GM06990 (cell line): Measurements from ENCODE around the gene ANKRD52.
A peak's percentile ranks its signal among the peaks of the same experiment; 100 is the strongest.

ENCODE experiments used
- DNase-seq: peaks from one replicate; pipeline ENCODE4 v3.0.0-alpha.2; 2011; ENCODE audit not compliant: insufficient read length; ENCODE audit errors: extremely low read depth
- H3K27me3 ChIP-seq: replicated peaks from 2 replicates; pipeline ENCODE4 v1.6.0; 2011; ENCODE audit warnings: low read length; ENCODE audit not compliant: control insufficient read depth, insufficient read depth
- H3K36me3 ChIP-seq: 2 replicates; pipeline ENCODE4 v1.5.1; 2011; ENCODE audit warnings: low read length; ENCODE audit not compliant: control insufficient read depth, insufficient read depth
- H3K4me3 ChIP-seq: replicated peaks from 2 replicates; pipeline ENCODE4 v1.5.1; 2011; ENCODE audit warnings: low read depth, mild to moderate bottlenecking, control low read depth, low read length
- CTCF ChIP-seq: IDR thresholded peaks from 2 replicates; pipeline ENCODE4 v1.5.1; 2011; ENCODE audit warnings: low read length, control low read depth, mild to moderate bottlenecking, inconsistent platforms; ENCODE audit not compliant: insufficient read depth, poor library complexity, severe bottlenecking

The ANKRD52 gene

GRCh38 chr12:56258068-56258819, at the start of gene ANKRD52:
Gene ANKRD52 (minus strand): TSS chr12:56258384. CDS start chr12:56258269, 115 bp downstream.
- Histone ChIP-seq H3K27me3 (no peaks in the 10 kb centered on the region), H3K4me3 (peak within 1 kb of the TSS; percentile 84), H3K36me3 (peaks cover 23% of the 10 kb centered on the region)
- no peak for TF ChIP-seq CTCF
- peak; percentile 88 for DNase-seq

GRCh38 chr12:56307221-56307965, 49.2 kb upstream of the ANKRD52 start:
- Histone ChIP-seq H3K27me3 (no peaks in the 10 kb centered on the region), H3K36me3 (peaks cover 8% of the 10 kb centered on the region), H3K4me3 (no peak overlapping the region)
- TF ChIP-seq CTCF: no peak
- no peak for DNase-seq

- Histone ChIP-seq H3K36me3 (peaks cover 3% of the 10 kb centered on the region), H3K4me3 (no peak overlapping the region), H3K27me3 (no peaks in the 10 kb centered on the region)
- no peak for TF ChIP-seq CTCF
- DNase-seq: no peak
These were observed 46.8 kb upstream of the ANKRD52 start for GRCh38 chr12:56304872-56305590.

- no peak for DNase-seq
- no peak for TF ChIP-seq CTCF
- H3K4me3 ChIP-seq: no peak overlapping the region
- peaks cover 3% of the 10 kb centered on the region for H3K36me3 ChIP-seq
- H3K27me3 ChIP-seq: no peaks in the 10 kb centered on the region
These were observed 46.1 kb upstream of the ANKRD52 start for GRCh38 chr12:56304276-56304675.

GRCh38 chr12:56300644-56301464, 42.7 kb upstream of the ANKRD52 start:
- no peak for DNase-seq
- peak overlapping the region; percentile 65 for H3K4me3 ChIP-seq
- no peaks in the 10 kb centered on the region for H3K27me3 ChIP-seq
- H3K36me3 ChIP-seq: no peaks in the 10 kb centered on the region; the same call in 1 of the 2 replicates
- no peak for TF ChIP-seq CTCF
